CD14-positive monocyte (primary cell): ENCODE results near the gene KIF1A. TPM values are rescaled to one million over a fixed set of nuclear protein-coding genes. Genes with fewer than 3 reads are reported as not detected.
"Not testable (repeated sequence)": the region's sequence is repeated elsewhere in the genome, so short reads cannot be mapped to it uniquely, and the experiment has no call there.

Experiments used
- DNase-seq, 3 donors: peaks; one replicate each; pipeline ENCODE4 v3.0.0-alpha.2; 2011 to 2022
- H2AFZ ChIP-seq: 2 replicates; pipeline ENCODE4 v1.6.0; 2012; ENCODE audit warnings: mild to moderate bottlenecking, low read depth, low read length, inconsistent platforms; ENCODE audit not compliant: insufficient read depth, poor library complexity, severe bottlenecking
- H3K27ac ChIP-seq, 2 donors: 1 replicate in 1 of 2; 2 replicates in 1 of 2; pipeline ENCODE4 v1.5.1; 2012 to 2013; ENCODE audit warnings: low read length in 2 of 2, control low read depth in 1 of 2, inconsistent platforms in 1 of 2, low read depth in 1 of 2, mild to moderate bottlenecking in 1 of 2
- H3K27me3 ChIP-seq, 2 donors: one replicate each; pipeline versions ENCODE4 v1.6.0 to v1.6.1; 2011 to 2013; ENCODE audit warnings: low read length in 2 of 2; ENCODE audit not compliant: control insufficient read depth in 2 of 2, insufficient read depth in 2 of 2
- H3K36me3 ChIP-seq, 2 donors: replicated peaks in 1 of 2; 1 replicate in 1 of 2; 2 replicates in 1 of 2; pipeline versions ENCODE4 v1.5.1 to v1.6.1; 2012 to 2013; ENCODE audit warnings: low read length in 2 of 2, control low read depth in 1 of 2, inconsistent platforms in 1 of 2, mild to moderate bottlenecking in 1 of 2; ENCODE audit not compliant: insufficient read depth in 2 of 2, control insufficient read depth in 1 of 2
- H3K4me1 ChIP-seq, 2 donors: 1 replicate in 1 of 2; 2 replicates in 1 of 2; pipeline versions ENCODE4 v1.5.1 to v1.6.1; 2012 to 2013; ENCODE audit warnings: low read length in 2 of 2, control low read depth in 1 of 2, inconsistent platforms in 1 of 2, mild to moderate bottlenecking in 1 of 2, moderate library complexity in 1 of 2; ENCODE audit not compliant: insufficient read depth in 2 of 2, control insufficient read depth in 1 of 2
- H3K4me2 ChIP-seq: replicated peaks from 2 replicates; pipeline ENCODE3; 2012; ENCODE audit warnings: low read length, moderate library complexity, mild to moderate bottlenecking; ENCODE audit not compliant: poor library complexity, severe bottlenecking; ENCODE audit errors: extremely low read depth
- H3K4me3 ChIP-seq, 3 experiments: fragments of 200-600 bp in 1 of 3; sonication (generic) in 1 of 3; replicated peaks in 1 of 3; 1 replicate in 2 of 3; 2 replicates in 1 of 3; pipeline ENCODE4 v1.5.1; 2011 to 2013; ENCODE audit warnings: low read length in 3 of 3, mild to moderate bottlenecking in 3 of 3, control low read depth in 2 of 3, low read depth in 2 of 3, inconsistent platforms in 1 of 3, moderate library complexity in 1 of 3
- H3K79me2 ChIP-seq: 2 replicates; pipeline ENCODE4 v1.6.0; 2012; ENCODE audit warnings: mild to moderate bottlenecking, control low read depth, inconsistent platforms, low read length, moderate library complexity; ENCODE audit not compliant: insufficient read depth
- H3K9ac ChIP-seq: 2 replicates; pipeline ENCODE4 v1.6.0; 2017; ENCODE audit warnings: low read length, mild to moderate bottlenecking; ENCODE audit not compliant: insufficient read depth, poor library complexity, severe bottlenecking
- H3K9me3 ChIP-seq, 2 donors: replicated peaks in 1 of 2; 1 replicate in 1 of 2; 2 replicates in 1 of 2; pipeline versions ENCODE4 v1.5.1 to v1.6.1; 2012 to 2013; ENCODE audit warnings: low read length in 2 of 2, control low read depth in 1 of 2; ENCODE audit not compliant: control insufficient read depth in 1 of 2, insufficient read depth in 1 of 2
- H4K20me1 ChIP-seq: 2 replicates; pipeline ENCODE4 v1.6.0; 2012; ENCODE audit warnings: mild to moderate bottlenecking, low read length, control low read depth, moderate library complexity; ENCODE audit not compliant: insufficient read depth
- H3K27ac Mint-ChIP-seq, 7 donors: one replicate each; pipeline ENCODE4 v1.8.0; 2020; ENCODE audit warnings: mild to moderate bottlenecking in 7 of 7, mixed read lengths in 7 of 7, moderate library complexity in 6 of 7, inconsistent platforms in 2 of 7
- H3K27me3 Mint-ChIP-seq, 3 donors: one replicate each; pipeline ENCODE4 v1.8.0; 2021 to 2022; ENCODE audit warnings: low read depth in 3 of 3, mild to moderate bottlenecking in 3 of 3, mixed read lengths in 3 of 3, moderate library complexity in 3 of 3, inconsistent platforms in 1 of 3
- H3K36me3 Mint-ChIP-seq, 2 donors: one replicate each; pipeline ENCODE4 v1.8.0; 2020; ENCODE audit warnings: mixed read lengths in 2 of 2, inconsistent platforms in 1 of 2, mild to moderate bottlenecking in 1 of 2
- H3K4me1 Mint-ChIP-seq: one replicate; pipeline ENCODE4 v1.8.0; 2020; ENCODE audit warnings: mild to moderate bottlenecking, mixed read lengths
- H3K4me3 Mint-ChIP-seq, 2 donors: one replicate each; pipeline ENCODE4 v1.8.0; 2020; ENCODE audit warnings: mild to moderate bottlenecking in 2 of 2, mixed read lengths in 2 of 2, moderate library complexity in 1 of 2
- H3K9me3 Mint-ChIP-seq, 7 donors: one replicate each; pipeline ENCODE4 v1.8.0; 2020 to 2022; ENCODE audit warnings: mixed read lengths in 7 of 7, mild to moderate bottlenecking in 6 of 7, moderate library complexity in 6 of 7, inconsistent platforms in 2 of 7
- CTCF ChIP-seq: fragments of 200-600 bp; IDR thresholded peaks from one replicate; pipeline ENCODE4 v1.8.0; 2022; ENCODE audit warnings: antibody characterized with exemption, mild to moderate bottlenecking
- WGBS: methylation state at CpG from one replicate; pipeline ENCODE4 v1.1.5; 2013; ENCODE audit warnings: missing lambda C conversion rate; ENCODE audit not compliant: insufficient coverage; 5-methylcytosine and 5-hydroxymethylcytosine counted together
- intact Hi-C, 2 donors: fragments of 100-400 bp; cut with micrococcal nuclease; formaldehyde crosslinking; loops; one replicate each; pipeline versions ENCODE4 v1.15.0 to v1.15.1; 2023
- polyA plus RNA-seq, 3 donors: library from polyadenylated mRNA; depleted of rRNA in 1 of 3; unstranded in 2 of 3; stranded (reverse) in 1 of 3; fragments of 300-500 nt in 2 of 3; fragments of >200 nt in 1 of 3; fragmentation: Illumina TruSeq in 2 of 3; gene quantifications; 1 replicate in 2 of 3; 2 replicates in 1 of 3; pipeline ENCODE4 v1.2.3, GENCODE V29; 2012 to 2021

KIF1A gene
- polyA plus RNA-seq, 3 donors, result not detected

GRCh38 chr2:240686460-240686859 is 133.6 kb downstream of the KIF1A start:
- peak overlapping the region in 1 of 7 donors; percentile 53 for H3K27ac Mint-ChIP-seq
- H3K4me3 Mint-ChIP-seq, result no peak overlapping the region
- peaks cover 20% of the 10 kb centered on the region for H3K4me1 Mint-ChIP-seq

GRCh38 chr2:240685771-240686371 is 134.1 kb downstream of the KIF1A start:
- H3K4me3 Mint-ChIP-seq, result no peak overlapping the region

More at GRCh38 chr2:240686460-240686859, 133.6 kb downstream of the KIF1A start:
- no peak overlapping the region for H2AFZ ChIP-seq
- H3K9ac ChIP-seq, result no peak overlapping the region
- no peak overlapping the region for H3K4me2 ChIP-seq
- 100% methylated on average over 1 of the region's 6 CpGs for WGBS
- H4K20me1 ChIP-seq, result no peaks in the 10 kb centered on the region
- Mint-ChIP-seq H3K27me3 (peaks cover 0 to 12% (median 7%) of the 10 kb centered on the region in 3 donors), H3K36me3 (no peaks in the 10 kb centered on the region), H3K9me3 (no peaks in the 10 kb centered on the region)
- H3K4me3 ChIP-seq, result no peak overlapping the region
- intact Hi-C loops, result no loop called here
- H3K79me2 ChIP-seq, result no peaks in the 10 kb centered on the region
- no peak overlapping the region for H3K27ac ChIP-seq
- TF ChIP-seq CTCF, result no peak
- no peak for DNase-seq
- no peaks in the 10 kb centered on the region for H3K36me3 ChIP-seq
- H3K4me1 ChIP-seq, result peaks cover 0 to 3% of the 10 kb centered on the region in 2 donors
- H3K27me3 ChIP-seq, result no peaks in the 10 kb centered on the region
- no peaks in the 10 kb centered on the region for H3K9me3 ChIP-seq

GRCh38 chr2:240683980-240684728 is 135.9 kb downstream of the KIF1A start:
- H2AFZ ChIP-seq, H3K4me2 ChIP-seq, H3K4me1 ChIP-seq, DNase-seq, H3K27ac ChIP-seq, H3K27me3 ChIP-seq, intact Hi-C loops, H3K9me3 Mint-ChIP-seq, H3K79me2 ChIP-seq, H3K36me3 Mint-ChIP-seq, H3K9me3 ChIP-seq, H3K36me3 ChIP-seq, H4K20me1 ChIP-seq, H3K9ac ChIP-seq: not testable (repeated sequence)
- peak overlapping the region in 1 of 7 donors; percentile 18 for H3K27ac Mint-ChIP-seq
- H3K4me3 Mint-ChIP-seq, result peak overlapping the region; percentile 53 to 73
- 67% methylated on average over 8 of the region's 15 CpGs for WGBS
- H3K27me3 Mint-ChIP-seq, result peaks cover 0 to 11% (median 4%) of the 10 kb centered on the region in 3 donors
- peaks cover 17% of the 10 kb centered on the region for H3K4me1 Mint-ChIP-seq
- H3K4me3 ChIP-seq, result peak overlapping the region; percentile 17 to 32 (median 23)

More at GRCh38 chr2:240685771-240686371, 134.1 kb downstream of the KIF1A start:
- WGBS, result 86% methylated on average over 8 of the region's 10 CpGs
- H3K27me3 Mint-ChIP-seq, result peaks cover 0 to 12% (median 7%) of the 10 kb centered on the region in 3 donors
- no peaks in the 10 kb centered on the region for H3K9me3 Mint-ChIP-seq
- H3K27ac ChIP-seq, result no peak overlapping the region
- TF ChIP-seq CTCF, result no peak
- H3K79me2 ChIP-seq, result no peaks in the 10 kb centered on the region
- H3K4me1 Mint-ChIP-seq, result peaks cover 20% of the 10 kb centered on the region
- H3K36me3 Mint-ChIP-seq, result no peaks in the 10 kb centered on the region
- H2AFZ ChIP-seq, result no peak overlapping the region
- H3K4me2 ChIP-seq, result no peak overlapping the region
- H3K27ac Mint-ChIP-seq, result peak overlapping the region in 1 of 7 donors; percentile 53
- H3K27me3 ChIP-seq, result no peaks in the 10 kb centered on the region
- no peak for DNase-seq
- H3K4me3 ChIP-seq, result no peak overlapping the region
- no peak overlapping the region for H3K9ac ChIP-seq
- peaks cover 0 to 3% of the 10 kb centered on the region in 2 donors for H3K4me1 ChIP-seq
- H4K20me1 ChIP-seq, result no peaks in the 10 kb centered on the region
- no peaks in the 10 kb centered on the region for H3K9me3 ChIP-seq
- H3K36me3 ChIP-seq, result no peaks in the 10 kb centered on the region
- intact Hi-C loops, result no loop called here
